Omental fat pad (tissue), 4 donors: ENCODE measurements around the gene DLG5. TPM values are rescaled to one million over a fixed set of nuclear protein-coding genes. Genes with fewer than 3 reads are reported as not detected.

ENCODE experiments used
- ATAC-seq: fragments of 150-250 bp; one replicate; pipeline ENCODE4 v1.9.1; 2016; ENCODE audit warnings: mild to moderate bottlenecking, moderate library complexity; ENCODE audit not compliant: low FRiP score
- DNase-seq: peaks from one replicate; pipeline ENCODE4 v3.0.0-alpha.2; 2019; ENCODE audit warnings: low spot score
- total RNA-seq, 4 donors: library from RNA; depleted of rRNA; stranded (reverse); fragments of >200 nt; gene quantifications; one replicate each; pipeline ENCODE4 v1.1.0, GENCODE V29; 2016
- TF ChIP-seq, protein P1 (sequence below), 3 donors: fragments of 450-650 bp; IDR thresholded peaks; one replicate each; pipeline ENCODE4 v1.5.1; 2016 to 2017; ENCODE audit warnings: antibody characterized with exemption in 3 of 3, mild to moderate bottlenecking in 3 of 3, moderate library complexity in 2 of 3

Gene DLG5
- total RNA-seq, 4 donors from 2014 or later: 28.1 to 42.7 (median 38.3) TPM

DNA sequence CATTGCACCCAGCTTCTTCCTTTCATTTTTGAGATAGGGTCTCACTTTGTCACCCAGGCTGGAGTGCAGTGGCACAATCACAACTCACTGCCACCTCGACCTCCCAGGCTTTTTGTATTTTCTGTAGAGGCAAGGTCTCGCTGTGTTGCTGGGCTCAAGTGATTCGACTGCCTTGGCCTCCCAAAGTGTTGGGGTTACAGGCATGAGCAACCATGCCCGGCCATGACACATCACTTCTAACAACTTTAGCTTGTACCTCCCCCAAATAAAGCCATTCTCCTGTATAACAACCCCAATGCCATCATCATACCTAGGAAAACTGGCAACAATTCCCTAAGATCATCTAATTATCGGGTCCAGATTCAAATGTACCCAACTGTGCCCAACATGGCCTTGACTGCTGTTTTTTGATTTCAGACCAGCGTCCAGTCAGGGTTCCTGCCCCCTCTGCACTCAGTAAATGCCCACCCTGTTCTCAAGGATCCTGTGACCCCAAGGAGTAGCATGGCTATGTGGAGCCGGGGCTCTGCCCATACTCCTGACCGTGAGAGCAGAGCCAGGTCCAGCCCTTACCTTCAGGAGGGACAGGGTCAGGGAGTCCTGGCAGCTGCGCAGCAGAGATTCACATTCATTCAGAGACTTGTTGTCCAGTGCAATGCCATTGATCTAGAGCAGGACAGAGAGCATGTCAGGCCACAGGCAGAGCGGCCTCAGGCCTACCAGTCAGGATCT lies 102.6 kb downstream of the DLG5 start:
- ATAC-seq: no peak
- TF ChIP-seq, protein P1, sequence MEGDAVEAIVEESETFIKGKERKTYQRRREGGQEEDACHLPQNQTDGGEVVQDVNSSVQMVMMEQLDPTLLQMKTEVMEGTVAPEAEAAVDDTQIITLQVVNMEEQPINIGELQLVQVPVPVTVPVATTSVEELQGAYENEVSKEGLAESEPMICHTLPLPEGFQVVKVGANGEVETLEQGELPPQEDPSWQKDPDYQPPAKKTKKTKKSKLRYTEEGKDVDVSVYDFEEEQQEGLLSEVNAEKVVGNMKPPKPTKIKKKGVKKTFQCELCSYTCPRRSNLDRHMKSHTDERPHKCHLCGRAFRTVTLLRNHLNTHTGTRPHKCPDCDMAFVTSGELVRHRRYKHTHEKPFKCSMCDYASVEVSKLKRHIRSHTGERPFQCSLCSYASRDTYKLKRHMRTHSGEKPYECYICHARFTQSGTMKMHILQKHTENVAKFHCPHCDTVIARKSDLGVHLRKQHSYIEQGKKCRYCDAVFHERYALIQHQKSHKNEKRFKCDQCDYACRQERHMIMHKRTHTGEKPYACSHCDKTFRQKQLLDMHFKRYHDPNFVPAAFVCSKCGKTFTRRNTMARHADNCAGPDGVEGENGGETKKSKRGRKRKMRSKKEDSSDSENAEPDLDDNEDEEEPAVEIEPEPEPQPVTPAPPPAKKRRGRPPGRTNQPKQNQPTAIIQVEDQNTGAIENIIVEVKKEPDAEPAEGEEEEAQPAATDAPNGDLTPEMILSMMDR (IDR thresholded peaks at IDR 0.05): no peak
- DNase-seq: no peak

DNA sequence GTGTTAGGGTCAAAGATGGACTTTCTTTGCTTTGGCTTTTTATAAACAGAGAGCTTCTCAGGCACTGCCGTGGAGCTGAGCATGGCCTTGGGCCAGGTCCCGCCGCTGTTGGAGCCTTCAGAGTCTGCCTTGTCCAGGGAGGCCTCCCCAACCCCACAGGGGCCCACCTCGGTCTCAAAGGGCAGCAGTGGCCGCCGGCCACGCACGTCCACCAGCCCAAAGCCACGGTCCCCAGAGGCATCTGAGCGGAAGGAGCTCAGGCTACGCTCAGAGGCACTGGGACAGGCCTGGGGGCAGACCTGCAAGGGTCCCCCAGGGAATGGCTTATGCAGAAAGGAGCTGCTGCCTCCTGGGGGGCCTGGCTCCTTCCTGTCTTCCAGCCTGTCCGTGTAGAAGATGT lies 105.0 kb downstream of the DLG5 start:
- ATAC-seq (no peak), DNase-seq (no peak)
- TF ChIP-seq, protein P1 (IDR thresholded peaks at IDR 0.05): no peak

DNA sequence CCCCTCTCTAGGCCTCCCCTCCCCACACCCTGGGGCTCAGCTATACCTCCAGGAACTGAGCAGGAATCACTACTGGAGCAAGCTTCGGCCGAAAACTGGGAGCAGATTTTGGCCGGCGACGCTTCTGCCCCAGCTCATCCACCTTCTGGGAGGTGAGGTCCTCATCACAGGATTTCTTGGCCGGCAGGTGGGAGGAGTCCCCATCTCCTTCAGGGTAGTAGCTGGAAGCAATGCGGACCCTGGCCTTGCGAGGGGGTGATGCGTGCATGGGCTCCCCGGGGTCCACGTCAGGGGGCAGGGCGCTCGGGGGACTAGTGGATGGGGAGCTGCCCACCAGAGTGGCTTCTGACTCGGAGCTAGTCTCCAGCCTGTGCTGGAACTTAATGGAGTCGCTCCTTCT lies 105.5 kb downstream of the DLG5 start:
- ATAC-seq (no peak), DNase-seq (no peak)

DNA sequence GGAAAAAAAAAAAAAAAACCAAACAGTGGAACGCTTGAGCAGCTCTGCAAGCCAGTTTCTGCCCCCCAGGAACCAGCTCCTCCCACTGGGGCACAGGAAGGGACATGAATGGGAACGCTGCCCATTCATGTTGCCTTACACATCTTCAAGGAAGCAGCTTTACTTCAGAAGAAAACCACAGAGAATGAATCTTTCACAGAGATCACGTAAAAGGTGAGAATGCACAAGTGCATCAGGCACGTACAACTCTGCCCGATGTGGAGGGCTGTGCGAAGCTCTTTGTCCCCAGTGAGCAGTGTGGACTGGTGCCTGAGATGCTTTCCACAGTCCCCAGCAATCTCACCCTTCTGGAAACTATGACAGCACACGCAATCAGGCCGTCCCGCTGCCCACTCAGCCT lies 106.2 kb downstream of the DLG5 start:
- TF ChIP-seq, protein P1 (IDR thresholded peaks at IDR 0.05): no peak
- DNase-seq (no peak), ATAC-seq (no peak)

More for the DNA sequence above, 105.5 kb downstream of the DLG5 start:
- TF ChIP-seq, protein P1 (IDR thresholded peaks at IDR 0.05): no peak

DNA sequence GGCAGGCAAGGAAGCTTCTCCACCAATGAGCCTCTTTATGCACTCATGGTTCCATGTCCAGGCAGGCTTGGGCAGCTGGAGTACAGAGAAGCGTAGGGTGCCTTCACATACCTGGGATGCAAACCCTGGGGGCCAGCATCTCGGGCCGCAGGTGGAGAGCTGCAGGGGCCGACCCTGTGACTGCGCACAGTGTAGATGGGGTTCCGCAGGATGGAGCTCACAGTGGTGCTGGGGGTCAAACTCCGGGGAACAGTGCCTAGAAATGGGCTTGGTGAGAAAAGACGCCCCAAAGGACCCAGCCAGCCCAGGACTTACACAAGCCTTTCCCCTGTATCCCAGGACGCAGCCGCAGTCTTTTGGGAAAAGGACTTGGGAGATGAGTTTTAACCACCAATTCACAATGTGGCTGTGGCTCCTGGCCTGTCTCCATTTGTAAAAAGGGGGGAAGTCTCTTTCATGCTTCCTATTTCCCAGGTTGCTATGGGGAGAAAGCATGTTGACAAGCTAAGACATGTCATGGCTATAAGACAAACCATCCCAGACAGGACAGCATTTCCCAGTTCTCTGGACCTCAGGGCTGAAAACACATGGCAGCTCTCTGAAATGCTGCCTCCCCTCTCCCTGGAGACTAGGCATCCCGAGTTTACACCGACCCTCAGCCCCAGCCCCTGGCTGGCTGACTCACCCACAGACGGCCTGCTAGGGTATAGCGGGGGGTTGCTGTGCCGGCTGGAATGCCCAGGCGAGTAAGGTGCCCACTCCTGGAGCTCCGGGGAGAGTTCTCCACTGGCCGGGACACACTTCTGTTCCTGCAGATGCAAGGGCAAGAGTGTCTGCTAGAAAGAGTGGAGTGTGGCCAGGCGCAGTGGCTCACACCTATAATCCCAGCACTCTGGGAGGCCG lies 107.1 kb downstream of the DLG5 start:
- ATAC-seq: no peak
- TF ChIP-seq, protein P1 (IDR thresholded peaks at IDR 0.05): no peak
- no peak for DNase-seq

DNA sequence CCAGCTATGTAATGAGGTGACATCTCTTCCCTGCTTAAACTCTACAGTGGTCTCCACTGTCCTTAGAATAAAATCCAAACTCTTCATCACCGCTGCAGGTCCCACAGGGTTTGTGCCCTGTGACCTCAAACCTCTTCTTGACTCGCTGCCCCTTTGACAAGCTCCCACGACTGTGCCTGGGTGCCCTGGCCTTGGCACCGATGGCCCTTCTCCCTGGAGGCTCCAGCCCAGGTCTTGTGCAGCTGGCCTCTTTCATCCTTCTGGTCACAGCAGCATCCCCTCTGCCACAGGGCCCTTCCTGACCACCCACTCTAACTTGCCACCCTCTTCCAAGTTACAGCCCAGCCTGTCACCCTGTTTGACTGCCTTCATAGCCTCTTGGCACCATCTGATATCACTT lies 108.2 kb downstream of the DLG5 start:
- DNase-seq (no peak), ATAC-seq (no peak)
- TF ChIP-seq, protein P1 (IDR thresholded peaks at IDR 0.05): no peak
